Putamen (tissue), 1 donor: ENCODE measurements around the gene TCF21.
"Not testable (repeated sequence)": the region's sequence is repeated elsewhere in the genome, so short reads cannot be mapped to it uniquely, and the experiment has no call there.

ENCODE experiments used
- DNase-seq: peaks from one replicate; pipeline ENCODE4 v3.0.0-alpha.2; 2016; ENCODE audit warnings: low spot score

TCF21 gene

GRCh38 chr6:133888929-133889556 lies at the start of gene TCF21:
Gene TCF21 (plus strand): TSS chr6:133889113. CDS start chr6:133889398, 285 bp downstream.
- DNase-seq = no peak

- DNase-seq = no peak
Observed at GRCh38 chr6:133841176-133841575, 47.7 kb upstream of the TCF21 start.

GRCh38 chr6:133843098-133843497 lies 45.8 kb upstream of the TCF21 start:
- no peak for DNase-seq

GRCh38 chr6:133844709-133845108 lies 44.2 kb upstream of the TCF21 start:
- no peak for DNase-seq

GRCh38 chr6:133854041-133854363 lies 34.9 kb upstream of the TCF21 start:
- DNase-seq = no peak

GRCh38 chr6:133854364-133855275 lies 34.3 kb upstream of the TCF21 start:
- no peak for DNase-seq

GRCh38 chr6:133855276-133855990 lies 33.5 kb upstream of the TCF21 start:
- DNase-seq = no peak

GRCh38 chr6:133855991-133856370 lies 32.9 kb upstream of the TCF21 start:
- no peak for DNase-seq

GRCh38 chr6:133856911-133857310 lies 32.0 kb upstream of the TCF21 start:
- DNase-seq = no peak

GRCh38 chr6:133857696-133858095 lies 31.2 kb upstream of the TCF21 start:
- no peak for DNase-seq

- DNase-seq = not testable (repeated sequence)
Observed at GRCh38 chr6:133861337-133861736, 27.6 kb upstream of the TCF21 start.

GRCh38 chr6:133863228-133863627 lies 25.7 kb upstream of the TCF21 start:
- no peak for DNase-seq

- no peak for DNase-seq
Observed at GRCh38 chr6:133865680-133866079, 23.2 kb upstream of the TCF21 start.

- no peak for DNase-seq
Observed at GRCh38 chr6:133871131-133871530, 17.8 kb upstream of the TCF21 start.

- DNase-seq = no peak
Observed at GRCh38 chr6:133873538-133873937, 15.4 kb upstream of the TCF21 start.

- no peak for DNase-seq
Observed at GRCh38 chr6:133877116-133877515, 11.8 kb upstream of the TCF21 start.

- no peak for DNase-seq
Observed at GRCh38 chr6:133880006-133880405, 8.9 kb upstream of the TCF21 start.

GRCh38 chr6:133880896-133881295 lies 8.0 kb upstream of the TCF21 start:
- no peak for DNase-seq

- DNase-seq = no peak
Observed at GRCh38 chr6:133886104-133886775, 2.7 kb upstream of the TCF21 start.

GRCh38 chr6:133887156-133887879 lies 1.6 kb upstream of the TCF21 start:
- no peak for DNase-seq

GRCh38 chr6:133887880-133888230 lies 1.1 kb upstream of the TCF21 start:
- no peak for DNase-seq
